Adrenal gland (tissue), 12 donors: Measurements from ENCODE around the gene EXOC6B. TPM values are rescaled to one million over a fixed set of nuclear protein-coding genes. Genes with fewer than 3 reads are reported as not detected.

Experiments used
- DNase-seq, 7 donors: peaks; one replicate each; pipeline ENCODE4 v3.0.0-alpha.2; 2019 to 2020
- H3K27ac ChIP-seq, 5 donors: fragments of 200-600 bp; sonication (generic) in 4 of 5; 1 replicate in 3 of 5; 2 replicates in 2 of 5; pipeline versions ENCODE4 v1.5.1 to v1.8.0; 2016 to 2020; ENCODE audit warnings: mild to moderate bottlenecking in 1 of 5
- H3K27me3 ChIP-seq: fragments of 200-600 bp; 2 replicates; pipeline ENCODE4 v1.8.0; 2021
- H3K36me3 ChIP-seq, 2 donors: fragments of 200-600 bp; replicated peaks in 1 of 2; 1 replicate in 1 of 2; 2 replicates in 1 of 2; pipeline versions ENCODE4 v1.5.1 to v1.8.0; 2018 to 2022
- H3K4me1 ChIP-seq, 2 donors: fragments of 200-600 bp; replicated peaks in 1 of 2; 1 replicate in 1 of 2; 2 replicates in 1 of 2; pipeline versions ENCODE4 v1.5.1 to v1.8.0; 2018 to 2021
- H3K4me3 ChIP-seq, 4 donors: fragments of 200-600 bp; sonication (generic) in 3 of 4; one replicate each; pipeline ENCODE4 v1.5.1; 2016 to 2018
- H3K9me3 ChIP-seq, 3 donors: fragments of 200-600 bp; sonication (generic) in 1 of 3; replicated peaks in 1 of 3; 1 replicate in 2 of 3; 2 replicates in 1 of 3; pipeline versions ENCODE4 v1.5.1 to v1.8.0; 2016 to 2021
- POLR2A ChIP-seq, 2 donors: fragments of 450-650 bp; IDR thresholded peaks; one replicate each; pipeline ENCODE4 v1.6.1; 2017; ENCODE audit warnings: antibody characterized with exemption in 2 of 2, mild to moderate bottlenecking in 2 of 2, moderate library complexity in 1 of 2
- WGBS, 4 donors: extraction: QIAGEN DNeasy Blood & Tissue Kit in 2 of 4; methylation state at CpG; one replicate each; pipeline versions ENCODE4 v1.1.5 to v1.1.7; 2013 to 2017; 5-methylcytosine and 5-hydroxymethylcytosine counted together
- intact Hi-C, 2 donors: fragments of 100-400 bp; cut with DNase I; formaldehyde crosslinking; loops; one replicate each; pipeline versions ENCODE4 v1.14.1 to v1.15.0; 2022 to 2023
- polyA plus RNA-seq, 3 donors: library from polyadenylated mRNA; stranded (reverse); fragments of 200-250 nt in 2 of 3; fragments of 350-450 nt in 1 of 3; fragmentation: Illumina TruSeq in 1 of 3; extraction: RNeasy Lipid Tissue Mini Kit (QIAGEN cat#74804) in 1 of 3; gene quantifications; one replicate each; pipeline ENCODE4 v1.2.3, GENCODE V29; 2013 to 2014
- total RNA-seq, 9 donors: library from RNA; depleted of rRNA in 4 of 9; stranded (reverse); fragments of >200 nt in 4 of 9; fragments of 120-200 nt in 1 of 9; fragmentation: NEBNext Ultra II Directional in 1 of 9; extraction: Animal tissue kit (Norgen Biotek cat#: 25700) in 1 of 9; gene quantifications; one replicate each; pipeline versions ENCODE4 v1.1.0 to v1.2.4, GENCODE V29; 2013 to 2023
- TF ChIP-seq, protein P1 (sequence below), 6 experiments: fragments of 450-650 bp in 4 of 6; fragments of 200-600 bp in 2 of 6; sonication (generic) in 1 of 6; IDR thresholded peaks; 1 replicate in 5 of 6; 2 replicates in 1 of 6; pipeline versions ENCODE4 v1.5.1 to v1.8.0; 2016 to 2021; ENCODE audit warnings: antibody characterized with exemption in 6 of 6, mild to moderate bottlenecking in 2 of 6, moderate library complexity in 1 of 6
- donor health status: healthy with polysubstance abuse.
- donor health status: Bipolar disorder and iron deficiency.
- donor health status: DM: yes; HTN: yes; CAD: no.
- donor health status: DM: no; HTN: no; CAD: no.
- donor health status: DM: no; HTN: no; CAD: no.
- donor health status: DM: yes; HTN: yes; CAD: no.

The EXOC6B gene
- total and polyA plus RNA-seq, 12 donors: 6.0 to 92.6 (median 50.6) TPM

DNA sequence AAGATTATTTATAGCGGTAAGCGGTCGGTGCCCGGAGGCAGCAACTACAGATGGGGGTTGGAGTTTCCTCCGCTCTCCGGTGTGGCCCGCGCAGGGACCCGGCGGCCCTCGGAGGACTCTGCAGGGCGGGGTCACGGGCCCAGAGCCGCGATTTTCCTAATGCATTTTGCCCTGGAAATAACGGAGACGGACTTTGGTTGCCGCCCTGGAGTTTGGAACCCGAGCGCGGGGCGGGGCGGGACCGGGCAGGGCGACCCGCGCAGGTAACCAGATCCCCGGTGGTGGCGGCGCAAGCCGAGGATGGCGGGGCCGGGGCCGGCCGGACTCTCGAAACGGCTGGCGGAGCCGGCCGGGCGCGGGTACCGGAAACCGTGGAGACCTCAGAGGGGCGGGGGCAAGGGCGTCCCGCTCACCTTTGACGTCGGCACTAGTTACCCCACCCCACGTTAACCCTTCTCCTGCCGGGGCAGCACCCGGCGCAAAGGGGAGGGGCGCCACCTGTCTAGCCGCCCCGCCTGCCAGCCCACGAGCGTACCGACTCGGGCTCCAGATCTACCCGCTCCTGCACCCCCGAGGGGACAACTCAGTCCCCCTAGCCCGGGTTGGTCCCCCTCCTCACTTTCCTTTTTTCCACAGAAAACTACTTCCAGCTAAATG, 681.1 kb downstream of the EXOC6B start:
- H3K27me3 ChIP-seq: peaks cover 49% of the 10 kb centered on the region
- no peak overlapping the region for H3K27ac ChIP-seq

DNA sequence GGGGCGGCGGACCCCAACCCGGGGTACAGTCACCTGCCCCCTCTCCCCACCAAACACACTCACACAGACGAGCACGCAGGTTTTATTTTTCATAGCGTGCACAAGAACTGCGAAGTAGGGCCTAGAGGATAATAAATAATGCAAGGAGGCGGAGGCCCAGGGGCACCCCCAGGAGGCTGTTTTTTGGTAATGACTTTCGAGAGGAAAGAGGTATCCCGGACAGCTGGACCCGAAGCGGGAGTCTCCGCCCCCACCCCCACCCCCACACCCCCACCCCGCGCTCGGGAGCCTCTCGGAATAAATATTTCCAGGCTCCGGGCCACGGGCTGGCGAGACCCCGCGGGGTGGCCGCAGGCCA, 681.6 kb downstream of the EXOC6B start:
- Histone ChIP-seq H3K27ac (no peak overlapping the region), H3K27me3 (peaks cover 49% of the 10 kb centered on the region), H3K4me3 (peak overlapping the region in 1 of 4 donors; percentile 46), H3K4me1 (peaks cover 31 to 42% of the 10 kb centered on the region in 2 donors), H3K36me3 (no peaks in the 10 kb centered on the region), H3K9me3 (no peaks in the 10 kb centered on the region)
- TF ChIP-seq POLR2A (IDR thresholded peaks at IDR 0.05): no peak
- TF ChIP-seq, protein P1, sequence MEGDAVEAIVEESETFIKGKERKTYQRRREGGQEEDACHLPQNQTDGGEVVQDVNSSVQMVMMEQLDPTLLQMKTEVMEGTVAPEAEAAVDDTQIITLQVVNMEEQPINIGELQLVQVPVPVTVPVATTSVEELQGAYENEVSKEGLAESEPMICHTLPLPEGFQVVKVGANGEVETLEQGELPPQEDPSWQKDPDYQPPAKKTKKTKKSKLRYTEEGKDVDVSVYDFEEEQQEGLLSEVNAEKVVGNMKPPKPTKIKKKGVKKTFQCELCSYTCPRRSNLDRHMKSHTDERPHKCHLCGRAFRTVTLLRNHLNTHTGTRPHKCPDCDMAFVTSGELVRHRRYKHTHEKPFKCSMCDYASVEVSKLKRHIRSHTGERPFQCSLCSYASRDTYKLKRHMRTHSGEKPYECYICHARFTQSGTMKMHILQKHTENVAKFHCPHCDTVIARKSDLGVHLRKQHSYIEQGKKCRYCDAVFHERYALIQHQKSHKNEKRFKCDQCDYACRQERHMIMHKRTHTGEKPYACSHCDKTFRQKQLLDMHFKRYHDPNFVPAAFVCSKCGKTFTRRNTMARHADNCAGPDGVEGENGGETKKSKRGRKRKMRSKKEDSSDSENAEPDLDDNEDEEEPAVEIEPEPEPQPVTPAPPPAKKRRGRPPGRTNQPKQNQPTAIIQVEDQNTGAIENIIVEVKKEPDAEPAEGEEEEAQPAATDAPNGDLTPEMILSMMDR (IDR thresholded peaks at IDR 0.05): no peak
- peak in 1 of 7 donors; percentile 50 for DNase-seq
- WGBS, 4 donors: 15 to 40% (median 27%) methylated on average over 10 to 23 of the region's 23 CpGs
- intact Hi-C loops: loop anchor here (5.0 to 10.0 kb wide), 2 partner anchors 219 to 597 kb away; no protein-coding TSS in a partner anchor

More for the DNA sequence above, 681.1 kb downstream of the EXOC6B start:
- peak in 2 of 7 donors; percentile 17 to 54 for DNase-seq
- 1 to 3% (median 1%) methylated on average over 12 to 63 of the region's 63 CpGs for WGBS, 4 donors
- no peaks in the 10 kb centered on the region for H3K36me3 ChIP-seq
- peak overlapping the region in 1 of 4 donors; percentile 46 for H3K4me3 ChIP-seq
- intact Hi-C loops: loop anchor here (5.0 to 10.0 kb wide), 3 partner anchors 220 to 597 kb away; no protein-coding TSS in a partner anchor
- H3K4me1 ChIP-seq: peaks cover 36 to 47% of the 10 kb centered on the region in 2 donors
- H3K9me3 ChIP-seq: no peaks in the 10 kb centered on the region
- no peak for TF ChIP-seq POLR2A (IDR thresholded peaks at IDR 0.05)
- TF ChIP-seq, protein P1 (IDR thresholded peaks at IDR 0.05): no peak

DNA sequence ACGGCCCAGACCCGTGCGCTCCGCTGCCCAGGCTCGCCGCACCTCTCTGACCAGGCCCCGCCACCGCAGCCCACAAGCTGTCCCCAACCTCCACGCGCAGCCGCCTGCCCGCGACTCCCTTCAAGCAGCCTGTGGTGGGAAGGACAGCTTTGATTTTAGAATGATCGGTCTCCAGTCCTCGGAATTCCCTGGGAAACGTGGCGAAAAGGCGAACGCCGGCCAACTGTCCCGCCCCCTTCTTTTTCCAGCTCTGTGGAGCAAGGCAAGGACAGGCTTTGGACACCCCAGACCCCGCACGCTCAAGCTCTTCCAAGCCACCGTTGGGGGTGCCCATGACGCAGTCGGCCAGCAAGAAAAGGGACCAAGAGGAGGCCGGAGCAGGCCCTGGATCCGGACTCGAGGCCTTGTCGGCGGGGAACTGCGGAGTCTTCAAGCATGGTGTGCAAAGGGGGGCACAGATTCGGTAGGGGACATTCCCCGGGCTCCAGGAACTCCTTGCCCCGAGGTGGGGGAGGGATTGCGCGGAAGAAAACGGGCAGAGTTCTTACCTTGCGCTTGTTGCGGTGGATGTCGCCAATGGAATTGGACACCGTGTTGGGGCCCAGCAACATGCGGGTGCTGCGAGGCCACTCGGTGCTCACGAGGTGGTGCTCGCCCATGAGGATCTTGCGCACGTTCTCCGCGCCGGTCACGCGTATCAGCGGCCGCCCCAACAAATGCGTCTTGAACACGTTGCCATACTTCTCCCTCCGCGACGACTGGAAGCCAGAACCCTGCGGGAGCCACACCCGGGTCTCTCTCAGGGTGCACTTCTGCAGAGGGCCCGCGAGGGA, 682.2 kb downstream of the EXOC6B start:
- Histone ChIP-seq H3K27me3 (peaks cover 49% of the 10 kb centered on the region), H3K4me1 (peaks cover 28 to 40% of the 10 kb centered on the region in 2 donors)
- intact Hi-C loops: loop anchor here (5.0 to 10.0 kb wide), 2 partner anchors 219 to 596 kb away; no protein-coding TSS in a partner anchor

More for the DNA sequence above, 682.2 kb downstream of the EXOC6B start:
- no peaks in the 10 kb centered on the region for H3K36me3 ChIP-seq
- peak overlapping the region in 1 of 5 donors; percentile 27 for H3K27ac ChIP-seq
- H3K4me3 ChIP-seq: peak overlapping the region in 1 of 4 donors; percentile 46
- TF ChIP-seq, protein P1 (IDR thresholded peaks at IDR 0.05): no peak
- TF ChIP-seq POLR2A (IDR thresholded peaks at IDR 0.05): no peak
- H3K9me3 ChIP-seq: no peaks in the 10 kb centered on the region
- WGBS, 4 donors: 32 to 58% (median 43%) methylated on average over 20 to 65 of the region's 65 CpGs
- DNase-seq: peak in 2 of 7 donors; percentile 15 to 53
